ENCODE measurements around the gene CIROP. TPM values are rescaled to one million over a fixed set of nuclear protein-coding genes. Genes with fewer than 3 reads are reported as not detected.

Gene CIROP
- total RNA-seq, 1 experiment from 2014 or later, result 0.11 TPM

DNA sequence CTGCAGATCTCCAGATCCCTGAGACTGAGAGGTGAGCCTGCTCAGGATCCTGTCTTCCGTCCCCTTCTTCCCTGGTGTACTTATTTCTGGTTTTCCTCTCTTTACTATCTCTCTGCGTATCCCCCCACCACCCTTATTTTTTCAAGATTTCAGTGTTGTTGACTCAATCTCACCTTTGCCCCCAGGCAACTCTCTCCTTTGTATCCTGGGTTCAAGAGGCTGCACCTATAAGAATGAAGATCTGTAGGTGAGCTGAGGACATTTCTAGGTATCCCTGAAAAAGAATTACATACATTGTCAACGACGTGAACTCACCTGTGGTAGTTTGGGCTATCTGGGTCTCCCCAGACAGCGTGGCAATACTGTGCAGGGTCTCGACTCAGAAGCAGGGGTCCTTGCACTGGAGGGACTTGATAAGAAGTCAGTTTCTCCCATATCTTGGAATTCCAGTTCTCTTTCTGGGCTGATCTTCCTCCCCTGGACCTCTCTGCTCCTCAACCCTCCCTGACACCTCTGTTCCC, 659 bp downstream of the CIROP start (continued):
- no peak for TF ChIP-seq IRF2 (CRISPR knock-in tag; IDR thresholded peaks at IDR 0.05; ENCODE audit: borderline replicate concordance, low read depth)
- TF ChIP-seq, protein P1, sequence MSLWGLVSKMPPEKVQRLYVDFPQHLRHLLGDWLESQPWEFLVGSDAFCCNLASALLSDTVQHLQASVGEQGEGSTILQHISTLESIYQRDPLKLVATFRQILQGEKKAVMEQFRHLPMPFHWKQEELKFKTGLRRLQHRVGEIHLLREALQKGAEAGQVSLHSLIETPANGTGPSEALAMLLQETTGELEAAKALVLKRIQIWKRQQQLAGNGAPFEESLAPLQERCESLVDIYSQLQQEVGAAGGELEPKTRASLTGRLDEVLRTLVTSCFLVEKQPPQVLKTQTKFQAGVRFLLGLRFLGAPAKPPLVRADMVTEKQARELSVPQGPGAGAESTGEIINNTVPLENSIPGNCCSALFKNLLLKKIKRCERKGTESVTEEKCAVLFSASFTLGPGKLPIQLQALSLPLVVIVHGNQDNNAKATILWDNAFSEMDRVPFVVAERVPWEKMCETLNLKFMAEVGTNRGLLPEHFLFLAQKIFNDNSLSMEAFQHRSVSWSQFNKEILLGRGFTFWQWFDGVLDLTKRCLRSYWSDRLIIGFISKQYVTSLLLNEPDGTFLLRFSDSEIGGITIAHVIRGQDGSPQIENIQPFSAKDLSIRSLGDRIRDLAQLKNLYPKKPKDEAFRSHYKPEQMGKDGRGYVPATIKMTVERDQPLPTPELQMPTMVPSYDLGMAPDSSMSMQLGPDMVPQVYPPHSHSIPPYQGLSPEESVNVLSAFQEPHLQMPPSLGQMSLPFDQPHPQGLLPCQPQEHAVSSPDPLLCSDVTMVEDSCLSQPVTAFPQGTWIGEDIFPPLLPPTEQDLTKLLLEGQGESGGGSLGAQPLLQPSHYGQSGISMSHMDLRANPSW (CRISPR knock-in tag; conservative IDR thresholded peaks at IDR 0.05; ENCODE audit: low read depth), result no peak
- no peak for TF ChIP-seq ELF4 (CRISPR knock-in tag; IDR thresholded peaks at IDR 0.05; ENCODE audit: low read depth)
- TF ChIP-seq, protein P2, sequence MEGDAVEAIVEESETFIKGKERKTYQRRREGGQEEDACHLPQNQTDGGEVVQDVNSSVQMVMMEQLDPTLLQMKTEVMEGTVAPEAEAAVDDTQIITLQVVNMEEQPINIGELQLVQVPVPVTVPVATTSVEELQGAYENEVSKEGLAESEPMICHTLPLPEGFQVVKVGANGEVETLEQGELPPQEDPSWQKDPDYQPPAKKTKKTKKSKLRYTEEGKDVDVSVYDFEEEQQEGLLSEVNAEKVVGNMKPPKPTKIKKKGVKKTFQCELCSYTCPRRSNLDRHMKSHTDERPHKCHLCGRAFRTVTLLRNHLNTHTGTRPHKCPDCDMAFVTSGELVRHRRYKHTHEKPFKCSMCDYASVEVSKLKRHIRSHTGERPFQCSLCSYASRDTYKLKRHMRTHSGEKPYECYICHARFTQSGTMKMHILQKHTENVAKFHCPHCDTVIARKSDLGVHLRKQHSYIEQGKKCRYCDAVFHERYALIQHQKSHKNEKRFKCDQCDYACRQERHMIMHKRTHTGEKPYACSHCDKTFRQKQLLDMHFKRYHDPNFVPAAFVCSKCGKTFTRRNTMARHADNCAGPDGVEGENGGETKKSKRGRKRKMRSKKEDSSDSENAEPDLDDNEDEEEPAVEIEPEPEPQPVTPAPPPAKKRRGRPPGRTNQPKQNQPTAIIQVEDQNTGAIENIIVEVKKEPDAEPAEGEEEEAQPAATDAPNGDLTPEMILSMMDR (IDR thresholded peaks at IDR 0.05), result no peak
- TF ChIP-seq GRHL2 (CRISPR knock-in tag; IDR thresholded peaks at IDR 0.05; ENCODE audit: insufficient replicate concordance, severe bottlenecking), result no peak
- TF ChIP-seq, protein P3, sequence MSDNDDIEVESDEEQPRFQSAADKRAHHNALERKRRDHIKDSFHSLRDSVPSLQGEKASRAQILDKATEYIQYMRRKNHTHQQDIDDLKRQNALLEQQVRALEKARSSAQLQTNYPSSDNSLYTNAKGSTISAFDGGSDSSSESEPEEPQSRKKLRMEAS (CRISPR knock-in tag; IDR thresholded peaks at IDR 0.05), result no peak
- TF ChIP-seq PRRX2 (CRISPR knock-in tag; IDR thresholded peaks at IDR 0.05), result no peak

DNA sequence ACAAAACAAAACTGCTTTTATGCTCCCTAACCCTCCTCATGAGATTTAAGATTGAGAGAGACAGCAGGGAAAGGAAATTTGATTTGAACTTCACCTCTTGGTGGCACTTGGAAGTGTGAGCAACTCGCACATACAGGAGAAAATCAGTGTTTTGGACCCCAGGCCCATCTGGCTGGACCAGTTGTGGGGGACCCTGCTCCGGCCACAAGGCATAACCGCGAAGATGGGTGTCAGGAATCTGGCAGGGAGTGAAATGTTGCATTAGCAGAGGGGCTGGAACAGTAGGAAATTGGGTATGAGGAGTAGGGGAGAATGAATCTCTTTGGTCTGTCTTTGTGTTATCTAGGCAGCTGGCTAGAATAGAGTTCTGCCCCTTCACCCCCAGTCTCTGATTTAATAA, 1.2 kb downstream of the CIROP start:
- DNase-seq (ENCODE audit: low spot score), result no peak
- H3K27ac Mint-ChIP-seq, result no peak overlapping the region
- H3K4me3 Mint-ChIP-seq, result no peak overlapping the region
- ATAC-seq, result no peak
- no peaks in the 10 kb centered on the region for H3K9me3 Mint-ChIP-seq
- H3K27me3 Mint-ChIP-seq (ENCODE audit: low read depth), result peaks cover 15% of the 10 kb centered on the region
- ChIA-PET POLR2A (no interaction called here), CTCF (interaction anchor here (0.8 to 6.9 kb wide), 3 partner anchors 9 to 35 kb away, joined by 3 to 43 read pairs (median 7); partner anchors contain the start of gene ACIN1)
- H3K4me1 Mint-ChIP-seq, result peaks cover 52% of the 10 kb centered on the region
- TF ChIP-seq, protein P4, sequence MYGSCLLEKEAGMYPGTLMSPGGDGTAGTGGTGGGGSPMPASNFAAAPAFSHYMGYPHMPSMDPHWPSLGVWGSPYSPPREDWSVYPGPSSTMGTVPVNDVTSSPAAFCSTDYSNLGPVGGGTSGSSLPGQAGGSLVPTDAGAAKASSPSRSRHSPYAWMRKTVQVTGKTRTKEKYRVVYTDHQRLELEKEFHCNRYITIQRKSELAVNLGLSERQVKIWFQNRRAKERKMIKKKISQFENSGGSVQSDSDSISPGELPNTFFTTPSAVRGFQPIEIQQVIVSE (CRISPR knock-in tag; IDR thresholded peaks at IDR 0.05; ENCODE audit: borderline replicate concordance), result no peak
- TF ChIP-seq ZNF512 (CRISPR knock-in tag; IDR thresholded peaks at IDR 0.05; ENCODE audit: borderline replicate concordance) (no peak), ZNF121 (CRISPR knock-in tag; IDR thresholded peaks at IDR 0.05) (no peak), NR1H2 (CRISPR knock-in tag; IDR thresholded peaks at IDR 0.05) (no peak), CREM (CRISPR knock-in tag; IDR thresholded peaks at IDR 0.05) (no peak), ZNF671 (CRISPR knock-in tag; IDR thresholded peaks at IDR 0.05) (no peak)
- peaks cover 7% of the 10 kb centered on the region; the same call in 1 of the 2 replicates for H3K36me3 Mint-ChIP-seq

- Mint-ChIP-seq H3K4me1 (peaks cover 52% of the 10 kb centered on the region), H3K4me3 (no peak overlapping the region), H3K36me3 (peaks cover 15% of the 10 kb centered on the region), H3K27ac (no peak overlapping the region), H3K27me3 (ENCODE audit: low read depth) (peaks cover 15% of the 10 kb centered on the region), H3K9me3 (no peaks in the 10 kb centered on the region)
- TF ChIP-seq NR1H2 (CRISPR knock-in tag; IDR thresholded peaks at IDR 0.05) (no peak), ZNF232 (CRISPR knock-in tag; IDR thresholded peaks at IDR 0.05) (no peak), JAZF1 (CRISPR knock-in tag; IDR thresholded peaks at IDR 0.05) (no peak), HMGA2 (CRISPR knock-in tag; IDR thresholded peaks at IDR 0.05) (no peak), TCF7 (CRISPR knock-in tag; IDR thresholded peaks at IDR 0.05; ENCODE audit: low read depth) (no peak), ZNF121 (CRISPR knock-in tag; IDR thresholded peaks at IDR 0.05) (no peak), FOXK1 (CRISPR knock-in tag; IDR thresholded peaks at IDR 0.05) (no peak), E2F4 (CRISPR knock-in tag; IDR thresholded peaks at IDR 0.05; ENCODE audit: borderline replicate concordance, low read depth) (no peak), ZNF263 (CRISPR knock-in tag; IDR thresholded peaks at IDR 0.05; ENCODE audit: low read depth) (no peak), ZNF671 (CRISPR knock-in tag; IDR thresholded peaks at IDR 0.05) (no peak), ZNF219 (CRISPR knock-in tag; IDR thresholded peaks at IDR 0.05; ENCODE audit: borderline replicate concordance) (no peak)
- TF ChIP-seq, protein P1 (CRISPR knock-in tag; conservative IDR thresholded peaks at IDR 0.05; ENCODE audit: low read depth), result no peak
- POLR2A ChIA-PET, result no interaction called here
- ATAC-seq, result no peak
- CTCF ChIA-PET, result interaction anchor here (1.6 to 6.9 kb wide), 2 partner anchors 18 to 26 kb away, joined by 3 to 43 read pairs; no protein-coding TSS in a partner anchor
- DNase-seq (ENCODE audit: low spot score), result no peak
Measured at GRCh38 chr14:23102801-23103200, 2.0 kb downstream of the CIROP start.

All from WTC11 (cell line).